Tibial nerve (tissue), 4 donors: Measurements from ENCODE around the gene NYAP2. TPM values are rescaled to one million over a fixed set of nuclear protein-coding genes. Genes with fewer than 3 reads are reported as not detected.

Source experiments
- DNase-seq, 2 donors: peaks; one replicate each; pipeline ENCODE4 v3.0.0-alpha.2; 2019; ENCODE audit warnings: low spot score in 2 of 2
- H3K27ac ChIP-seq, 4 donors: fragments of 200-600 bp; sonication (generic) in 3 of 4; one replicate each; pipeline ENCODE4 v1.5.1; 2017 to 2019; ENCODE audit warnings: mild to moderate bottlenecking in 1 of 4
- H3K27me3 ChIP-seq, 2 donors: fragments of 200-600 bp; sonication (generic) in 1 of 2; one replicate each; pipeline versions ENCODE4 v1.5.1 to v1.6.0; 2017 to 2019
- H3K36me3 ChIP-seq, 3 donors: fragments of 200-600 bp; sonication (generic); one replicate each; pipeline ENCODE4 v1.5.1; 2018 to 2019
- H3K4me1 ChIP-seq, 4 donors: fragments of 200-600 bp; sonication (generic) in 3 of 4; one replicate each; pipeline ENCODE4 v1.5.1; 2017 to 2019
- H3K4me3 ChIP-seq, 4 donors: fragments of 200-600 bp; sonication (generic) in 3 of 4; one replicate each; pipeline ENCODE4 v1.5.1; 2017 to 2019; ENCODE audit warnings: mild to moderate bottlenecking in 1 of 4, moderate library complexity in 1 of 4
- H3K9me3 ChIP-seq, 4 donors: fragments of 200-600 bp; sonication (generic) in 3 of 4; one replicate each; pipeline ENCODE4 v1.5.1; 2017 to 2019
- EP300 ChIP-seq, 2 donors: sonication (generic); formaldehyde crosslinking; IDR thresholded peaks; one replicate each; pipeline ENCODE4 v1.6.1; 2017; ENCODE audit warnings: antibody characterized with exemption in 2 of 2, mild to moderate bottlenecking in 1 of 2
- POLR2A ChIP-seq, 2 donors: fragments of 450-650 bp; IDR thresholded peaks; one replicate each; pipeline ENCODE4 v1.6.1; 2017; ENCODE audit warnings: antibody characterized with exemption in 2 of 2, mild to moderate bottlenecking in 2 of 2, moderate library complexity in 2 of 2
- WGBS, 2 donors: methylation state at CpG; one replicate each; pipeline ENCODE4 v1.1.5; 2018; 5-methylcytosine and 5-hydroxymethylcytosine counted together
- total RNA-seq, 4 donors: library from RNA; depleted of rRNA; stranded (reverse); fragments of >200 nt; gene quantifications; one replicate each; pipeline ENCODE4 v1.1.0, GENCODE V29; 2016
- TF ChIP-seq, protein P1 (sequence below), 5 experiments: fragments of 200-600 bp in 3 of 5; fragments of 450-650 bp in 2 of 5; sonication (generic) in 3 of 5; IDR thresholded peaks; one replicate each; pipeline ENCODE4 v1.5.1; 2016 to 2019; ENCODE audit warnings: antibody characterized with exemption in 5 of 5, mild to moderate bottlenecking in 3 of 5, moderate library complexity in 2 of 5

NYAP2 gene
- total RNA-seq, 4 donors from 2014 or later: under 0.01 TPM; not detected in 3

GRCh38 chr2:225495706-225496105 is 96.2 kb downstream of the NYAP2 start:
- DNase-seq: no peak
- no peak for TF ChIP-seq EP300 (IDR thresholded peaks at IDR 0.05)
- no peak for TF ChIP-seq POLR2A (IDR thresholded peaks at IDR 0.05)
- TF ChIP-seq, protein P1, sequence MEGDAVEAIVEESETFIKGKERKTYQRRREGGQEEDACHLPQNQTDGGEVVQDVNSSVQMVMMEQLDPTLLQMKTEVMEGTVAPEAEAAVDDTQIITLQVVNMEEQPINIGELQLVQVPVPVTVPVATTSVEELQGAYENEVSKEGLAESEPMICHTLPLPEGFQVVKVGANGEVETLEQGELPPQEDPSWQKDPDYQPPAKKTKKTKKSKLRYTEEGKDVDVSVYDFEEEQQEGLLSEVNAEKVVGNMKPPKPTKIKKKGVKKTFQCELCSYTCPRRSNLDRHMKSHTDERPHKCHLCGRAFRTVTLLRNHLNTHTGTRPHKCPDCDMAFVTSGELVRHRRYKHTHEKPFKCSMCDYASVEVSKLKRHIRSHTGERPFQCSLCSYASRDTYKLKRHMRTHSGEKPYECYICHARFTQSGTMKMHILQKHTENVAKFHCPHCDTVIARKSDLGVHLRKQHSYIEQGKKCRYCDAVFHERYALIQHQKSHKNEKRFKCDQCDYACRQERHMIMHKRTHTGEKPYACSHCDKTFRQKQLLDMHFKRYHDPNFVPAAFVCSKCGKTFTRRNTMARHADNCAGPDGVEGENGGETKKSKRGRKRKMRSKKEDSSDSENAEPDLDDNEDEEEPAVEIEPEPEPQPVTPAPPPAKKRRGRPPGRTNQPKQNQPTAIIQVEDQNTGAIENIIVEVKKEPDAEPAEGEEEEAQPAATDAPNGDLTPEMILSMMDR (IDR thresholded peaks at IDR 0.05): no peak
- no peaks in the 10 kb centered on the region for H3K4me1 ChIP-seq
- H3K27me3 ChIP-seq: no peaks in the 10 kb centered on the region
- no peak overlapping the region for H3K27ac ChIP-seq
- 94 to 98% methylated on average over 4 of the region's 4 CpGs for WGBS, 2 donors
- no peaks in the 10 kb centered on the region for H3K36me3 ChIP-seq
- H3K4me3 ChIP-seq: no peak overlapping the region
- no peaks in the 10 kb centered on the region for H3K9me3 ChIP-seq

- Histone ChIP-seq H3K27me3 (no peaks in the 10 kb centered on the region), H3K27ac (no peak overlapping the region), H3K4me3 (no peak overlapping the region), H3K9me3 (no peaks in the 10 kb centered on the region), H3K4me1 (no peaks in the 10 kb centered on the region), H3K36me3 (no peaks in the 10 kb centered on the region)
- no peak for DNase-seq
- WGBS, 2 donors: 35 to 47% methylated on average over 1 of the region's 1 CpG
- TF ChIP-seq POLR2A (IDR thresholded peaks at IDR 0.05): no peak
These were observed 97.1 kb downstream of the NYAP2 start for GRCh38 chr2:225496568-225496967.

DNA sequence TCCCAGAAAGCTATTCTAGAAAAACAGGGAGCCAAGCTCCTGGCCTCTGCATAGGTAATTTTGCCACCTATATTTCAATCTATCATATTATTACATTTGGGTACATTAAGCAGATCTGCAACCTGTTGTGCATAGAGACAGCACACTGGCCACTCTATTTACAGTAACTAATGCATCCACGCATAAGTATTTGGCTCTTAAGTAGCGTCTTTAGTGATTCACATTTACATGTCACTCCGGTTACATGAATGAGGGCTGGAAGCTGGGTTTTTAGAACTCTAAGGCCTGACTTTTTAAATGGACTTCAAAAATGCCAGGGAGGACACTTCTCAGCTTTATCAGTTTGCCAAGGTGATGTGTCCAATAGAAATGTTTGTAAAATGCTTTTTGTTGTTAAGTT is 97.7 kb downstream of the NYAP2 start:
- 85 to 86% methylated on average over 3 of the region's 3 CpGs for WGBS, 2 donors
- Histone ChIP-seq H3K9me3 (no peaks in the 10 kb centered on the region), H3K4me1 (no peaks in the 10 kb centered on the region), H3K27me3 (no peaks in the 10 kb centered on the region), H3K36me3 (no peaks in the 10 kb centered on the region), H3K4me3 (no peak overlapping the region), H3K27ac (no peak overlapping the region)
- DNase-seq: no peak
- no peak for TF ChIP-seq POLR2A (IDR thresholded peaks at IDR 0.05)
- TF ChIP-seq, protein P1 (IDR thresholded peaks at IDR 0.05): no peak
- no peak for TF ChIP-seq EP300 (IDR thresholded peaks at IDR 0.05)

GRCh38 chr2:225501022-225501421 is 101.5 kb downstream of the NYAP2 start:
- no peaks in the 10 kb centered on the region for H3K27me3 ChIP-seq

DNA sequence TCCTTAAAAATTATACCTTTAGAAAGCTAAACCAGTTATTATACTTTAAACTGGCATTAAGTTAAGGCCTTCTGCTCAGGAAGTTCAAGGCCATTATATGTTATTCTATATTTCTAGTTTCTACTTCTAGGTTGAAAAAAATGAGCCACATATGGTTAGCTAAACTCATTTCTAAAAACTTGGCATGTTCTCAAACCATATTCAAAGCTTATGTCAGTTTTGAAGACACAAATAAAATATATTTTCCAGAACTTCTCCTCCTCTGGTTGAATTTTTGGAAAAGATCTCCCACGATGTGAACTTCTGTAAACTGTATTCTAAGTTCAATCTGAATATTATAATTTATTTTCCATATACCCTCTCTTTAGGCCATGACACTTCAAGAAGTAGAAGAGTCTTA is 103.5 kb downstream of the NYAP2 start:
- Histone ChIP-seq H3K4me3 (no peak overlapping the region), H3K27ac (no peak overlapping the region), H3K4me1 (no peaks in the 10 kb centered on the region), H3K36me3 (no peaks in the 10 kb centered on the region), H3K27me3 (no peaks in the 10 kb centered on the region), H3K9me3 (no peaks in the 10 kb centered on the region)
- 56 to 67% methylated on average over 1 of the region's 1 CpG for WGBS, 2 donors
- DNase-seq: no peak
- TF ChIP-seq EP300 (IDR thresholded peaks at IDR 0.05): no peak
- TF ChIP-seq, protein P1 (IDR thresholded peaks at IDR 0.05): no peak
- no peak for TF ChIP-seq POLR2A (IDR thresholded peaks at IDR 0.05)

More at GRCh38 chr2:225501022-225501421, 101.5 kb downstream of the NYAP2 start:
- Histone ChIP-seq H3K9me3 (no peaks in the 10 kb centered on the region), H3K4me1 (no peaks in the 10 kb centered on the region), H3K36me3 (no peaks in the 10 kb centered on the region), H3K27ac (no peak overlapping the region), H3K4me3 (no peak overlapping the region)
- no peak for DNase-seq
- TF ChIP-seq EP300 (IDR thresholded peaks at IDR 0.05): no peak
- no peak for TF ChIP-seq POLR2A (IDR thresholded peaks at IDR 0.05)
- TF ChIP-seq, protein P1 (IDR thresholded peaks at IDR 0.05): no peak

GRCh38 chr2:225510796-225511195 is 111.3 kb downstream of the NYAP2 start:
- Histone ChIP-seq H3K4me1 (no peaks in the 10 kb centered on the region), H3K4me3 (no peak overlapping the region), H3K36me3 (no peaks in the 10 kb centered on the region), H3K27me3 (no peaks in the 10 kb centered on the region), H3K9me3 (no peaks in the 10 kb centered on the region), H3K27ac (no peak overlapping the region)
- WGBS, 2 donors: 54 to 70% methylated on average over 1 of the region's 1 CpG
- TF ChIP-seq POLR2A (IDR thresholded peaks at IDR 0.05) (no peak), EP300 (IDR thresholded peaks at IDR 0.05) (no peak)
- TF ChIP-seq, protein P1 (IDR thresholded peaks at IDR 0.05): no peak
- no peak for DNase-seq
